Mesenchymal stem cell (in vitro differentiated cells and primary cell): ENCODE data around the gene NAV2.
A peak's percentile ranks its signal among the peaks of the same experiment; 100 is the strongest.

Experiments used
- DNase-seq: peaks from one replicate; pipeline ENCODE4 v3.0.0-alpha.2; 2013
- H2AFZ ChIP-seq: one replicate; pipeline ENCODE4 v1.6.1; 2013; ENCODE audit warnings: low read depth, mild to moderate bottlenecking, control low read depth, inconsistent platforms, low read length, moderate library complexity
- H2AK5ac ChIP-seq: 2 replicates; pipeline ENCODE4 v1.6.1; 2013; ENCODE audit warnings: low read length, moderate library complexity, mild to moderate bottlenecking, inconsistent platforms; ENCODE audit not compliant: severe bottlenecking
- H2BK120ac ChIP-seq: one replicate; pipeline ENCODE4 v1.6.1; 2013; ENCODE audit warnings: low read depth, mild to moderate bottlenecking, inconsistent platforms, low read length, moderate library complexity
- H2BK12ac ChIP-seq, 2 experiments: one replicate each; pipeline ENCODE4 v1.6.1; 2013; ENCODE audit warnings: inconsistent platforms in 2 of 2, low read length in 2 of 2, mild to moderate bottlenecking in 2 of 2, moderate library complexity in 2 of 2, control low read depth in 1 of 2
- H2BK15ac ChIP-seq: one replicate; pipeline ENCODE4 v1.6.1; 2013; ENCODE audit warnings: mild to moderate bottlenecking, low read depth, inconsistent platforms; ENCODE audit not compliant: poor library complexity, severe bottlenecking
- H2BK5ac ChIP-seq: 2 replicates; pipeline ENCODE4 v1.6.1; 2013; ENCODE audit warnings: low read depth, mild to moderate bottlenecking, low read length, control low read depth, inconsistent platforms; ENCODE audit not compliant: poor library complexity, severe bottlenecking
- H3K14ac ChIP-seq, 2 experiments: one replicate each; pipeline ENCODE4 v1.6.1; 2013; ENCODE audit warnings: inconsistent platforms in 2 of 2, low read length in 2 of 2, control low read depth in 1 of 2, mild to moderate bottlenecking in 1 of 2, moderate library complexity in 1 of 2
- H3K18ac ChIP-seq, 2 experiments: one replicate each; pipeline ENCODE4 v1.6.1; 2013; ENCODE audit warnings: inconsistent platforms in 2 of 2, low read length in 2 of 2, control low read depth in 1 of 2, low read depth in 1 of 2, mild to moderate bottlenecking in 1 of 2
- H3K23ac ChIP-seq, 2 experiments: one replicate each; pipeline ENCODE4 v1.6.1; 2013; ENCODE audit warnings: inconsistent platforms in 2 of 2, low read length in 2 of 2, mild to moderate bottlenecking in 2 of 2, moderate library complexity in 2 of 2, control low read depth in 1 of 2
- H3K27ac ChIP-seq: 2 replicates; pipeline ENCODE4 v1.5.1; 2013; ENCODE audit warnings: mild to moderate bottlenecking, moderate library complexity, low read length, control low read depth, inconsistent platforms; ENCODE audit not compliant: poor library complexity, severe bottlenecking
- H3K27me3 ChIP-seq, 2 experiments: 2 replicates each; pipeline versions ENCODE4 v1.6.1 to v1.7.0; 2013; ENCODE audit warnings: low read length in 2 of 2, mild to moderate bottlenecking in 2 of 2, moderate library complexity in 2 of 2, control low read depth in 1 of 2, inconsistent platforms in 1 of 2; ENCODE audit not compliant: control insufficient read depth in 1 of 2, insufficient read depth in 1 of 2
- H3K36me3 ChIP-seq, 2 experiments: 2 replicates each; pipeline versions ENCODE4 v1.6.1 to v1.7.0; 2013; ENCODE audit warnings: low read length in 2 of 2, control low read depth in 1 of 2, inconsistent platforms in 1 of 2, low read depth in 1 of 2, mild to moderate bottlenecking in 1 of 2; ENCODE audit not compliant: insufficient read depth in 2 of 2, control insufficient read depth in 1 of 2
- H3K4ac ChIP-seq, 2 experiments: one replicate each; pipeline ENCODE4 v1.6.1; 2013; ENCODE audit warnings: inconsistent platforms in 2 of 2, low read length in 2 of 2, mild to moderate bottlenecking in 2 of 2, moderate library complexity in 2 of 2, control low read depth in 1 of 2, low read depth in 1 of 2
- H3K4me1 ChIP-seq: 2 replicates; pipeline ENCODE4 v1.6.1; 2013; ENCODE audit warnings: low read depth, low read length, control low read depth; ENCODE audit not compliant: control insufficient read depth, insufficient read depth
- H3K4me2 ChIP-seq: 2 replicates; pipeline ENCODE4 v1.6.1; 2013; ENCODE audit warnings: low read length, mild to moderate bottlenecking, inconsistent platforms; ENCODE audit not compliant: poor library complexity, severe bottlenecking
- H3K4me3 ChIP-seq, 2 experiments: 2 replicates each; pipeline versions ENCODE4 v1.5.1 to v1.7.0; 2013; ENCODE audit warnings: low read length in 2 of 2, mild to moderate bottlenecking in 2 of 2, control low read depth in 1 of 2, low read depth in 1 of 2; ENCODE audit not compliant: insufficient read depth in 1 of 2
- H3K79me1 ChIP-seq: replicated peaks from 2 replicates; pipeline ENCODE4 v1.6.1; 2013; ENCODE audit warnings: mild to moderate bottlenecking, control low read depth, low read length, inconsistent platforms; ENCODE audit not compliant: poor library complexity, severe bottlenecking
- H3K9ac ChIP-seq: 2 replicates; pipeline ENCODE4 v1.7.0; 2013; ENCODE audit warnings: mild to moderate bottlenecking, low read length, moderate library complexity
- H3K9me3 ChIP-seq: 2 replicates; pipeline ENCODE4 v1.7.0; 2013; ENCODE audit warnings: mild to moderate bottlenecking, low read length; ENCODE audit not compliant: control insufficient read depth
- H4K8ac ChIP-seq: one replicate; pipeline ENCODE4 v1.6.1; 2013; ENCODE audit warnings: inconsistent platforms, mild to moderate bottlenecking, low read length, moderate library complexity
- H4K91ac ChIP-seq: one replicate; pipeline ENCODE4 v1.6.1; 2013; ENCODE audit warnings: mild to moderate bottlenecking, low read length, inconsistent platforms
- WGBS: methylation state at CpG from one replicate; pipeline ENCODE4 v1.1.7; 2013; ENCODE audit warnings: mixed read lengths; 5-methylcytosine and 5-hydroxymethylcytosine counted together

Gene NAV2

GRCh38 chr11:19814421-19814820 is 101.8 kb downstream of the NAV2 start:
- no peak overlapping the region for H3K18ac ChIP-seq
- peaks cover 39% of the 10 kb centered on the region for H3K79me1 ChIP-seq
- WGBS, result 100% methylated on average over 2 of the region's 2 CpGs
- no peaks in the 10 kb centered on the region for H3K9me3 ChIP-seq
- H4K91ac ChIP-seq, result no peak overlapping the region
- no peak overlapping the region for H4K8ac ChIP-seq
- no peak overlapping the region for H3K4me2 ChIP-seq
- H2BK120ac ChIP-seq, result no peak overlapping the region
- no peak overlapping the region for H2BK5ac ChIP-seq
- no peak overlapping the region for H2BK12ac ChIP-seq
- H3K27me3 ChIP-seq, result no peaks in the 10 kb centered on the region
- H3K4me1 ChIP-seq, result peaks cover 4% of the 10 kb centered on the region
- H3K14ac ChIP-seq, result no peak overlapping the region
- no peak overlapping the region for H3K9ac ChIP-seq
- H3K23ac ChIP-seq, result no peak overlapping the region
- H3K36me3 ChIP-seq, result peaks cover 0 to 11% of the 10 kb centered on the region in 2 experiments
- H2BK15ac ChIP-seq, result no peak overlapping the region
- no peak for DNase-seq
- H2AK5ac ChIP-seq, result no peak overlapping the region
- H3K4ac ChIP-seq, result no peak overlapping the region
- H3K4me3 ChIP-seq, result no peak overlapping the region
- H3K27ac ChIP-seq, result no peak overlapping the region
- no peak overlapping the region for H2AFZ ChIP-seq

- Histone ChIP-seq H3K9me3 (no peaks in the 10 kb centered on the region), H3K14ac (no peak overlapping the region), H3K4me2 (no peak overlapping the region), H3K4me1 (peaks cover 10% of the 10 kb centered on the region), H2BK5ac (no peak overlapping the region), H3K18ac (no peak overlapping the region), H2AFZ (no peak overlapping the region), H3K36me3 (peaks cover 0 to 19% of the 10 kb centered on the region in 2 experiments), H2BK12ac (no peak overlapping the region), H2BK120ac (no peak overlapping the region), H3K27me3 (no peaks in the 10 kb centered on the region), H3K4me3 (no peak overlapping the region), H3K23ac (no peak overlapping the region), H3K4ac (no peak overlapping the region), H4K8ac (no peak overlapping the region), H2AK5ac (no peak overlapping the region), H2BK15ac (no peak overlapping the region), H3K79me1 (peaks cover 43% of the 10 kb centered on the region), H3K9ac (no peak overlapping the region), H4K91ac (no peak overlapping the region), H3K27ac (no peak overlapping the region)
- WGBS, result 78% methylated on average over 10 of the region's 10 CpGs
- DNase-seq, result no peak
Measured at GRCh38 chr11:19816040-19816439, 103.4 kb downstream of the NAV2 start.

GRCh38 chr11:19816817-19817216 is 104.2 kb downstream of the NAV2 start:
- no peak overlapping the region for H2AFZ ChIP-seq
- peaks cover 10% of the 10 kb centered on the region for H3K4me1 ChIP-seq
- no peak overlapping the region for H4K8ac ChIP-seq
- H3K27ac ChIP-seq, result no peak overlapping the region
- H3K4me3 ChIP-seq, result no peak overlapping the region
- no peaks in the 10 kb centered on the region for H3K9me3 ChIP-seq
- WGBS, result 74% methylated on average over 3 of the region's 4 CpGs
- no peak overlapping the region for H4K91ac ChIP-seq
- H2BK120ac ChIP-seq, result no peak overlapping the region
- H3K27me3 ChIP-seq, result no peaks in the 10 kb centered on the region
- H3K23ac ChIP-seq, result no peak overlapping the region
- no peak overlapping the region for H3K18ac ChIP-seq
- no peak overlapping the region for H2BK12ac ChIP-seq
- no peak overlapping the region for H3K14ac ChIP-seq
- H3K79me1 ChIP-seq, result peaks cover 48% of the 10 kb centered on the region
- H3K36me3 ChIP-seq, result peaks cover 0 to 19% of the 10 kb centered on the region in 2 experiments
- H3K9ac ChIP-seq, result no peak overlapping the region
- no peak overlapping the region for H3K4ac ChIP-seq
- H2AK5ac ChIP-seq, result no peak overlapping the region
- no peak overlapping the region for H3K4me2 ChIP-seq
- no peak for DNase-seq
- H2BK15ac ChIP-seq, result no peak overlapping the region
- H2BK5ac ChIP-seq, result no peak overlapping the region

- Histone ChIP-seq H3K14ac (no peak overlapping the region), H2BK15ac (no peak overlapping the region), H3K18ac (no peak overlapping the region), H2BK12ac (no peak overlapping the region), H4K8ac (no peak overlapping the region), H3K27ac (no peak overlapping the region), H3K23ac (no peak overlapping the region), H4K91ac (no peak overlapping the region), H3K4me3 (no peak overlapping the region), H3K9ac (no peak overlapping the region), H3K36me3 (peaks cover 0 to 19% of the 10 kb centered on the region in 2 experiments), H2AK5ac (peak overlapping the region; percentile 57), H3K4ac (no peak overlapping the region), H2BK5ac (no peak overlapping the region), H2AFZ (no peak overlapping the region), H3K4me1 (peaks cover 10% of the 10 kb centered on the region), H3K9me3 (no peaks in the 10 kb centered on the region), H3K79me1 (peaks cover 49% of the 10 kb centered on the region), H3K4me2 (no peak overlapping the region), H3K27me3 (no peaks in the 10 kb centered on the region), H2BK120ac (no peak overlapping the region)
- DNase-seq, result no peak
- WGBS, result 72% methylated on average over 6 of the region's 6 CpGs
Measured at GRCh38 chr11:19817265-19817851, 104.7 kb downstream of the NAV2 start.
